Measurements from ENCODE around the gene STIMATE. TPM values are rescaled to one million over a fixed set of nuclear protein-coding genes. Genes with fewer than 3 reads are reported as not detected.

The STIMATE gene
- total RNA-seq, 2 experiments from 2014 or later: 12.0 to 17.1 TPM

DNA sequence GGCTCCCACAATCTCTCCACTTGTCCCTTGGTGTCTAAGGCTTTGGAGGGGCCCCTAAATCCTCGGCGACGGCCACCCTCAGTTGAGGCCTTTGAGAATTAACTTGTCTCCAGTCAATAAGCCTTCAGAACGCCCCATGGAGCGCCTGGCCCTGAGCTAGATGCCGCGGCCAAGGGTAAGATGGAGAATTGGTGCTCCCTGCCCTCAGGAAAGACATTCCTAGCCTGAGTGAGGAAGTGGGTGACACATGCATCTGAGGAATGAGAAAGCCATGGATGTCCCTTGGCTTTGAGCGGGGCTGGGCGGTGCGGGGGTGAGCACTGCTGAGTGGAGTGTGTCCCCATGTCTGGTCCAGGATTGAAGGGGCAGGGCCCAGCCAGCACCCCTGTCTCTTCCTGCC lies 80.1 kb downstream of the STIMATE start:
- no peak overlapping the region for H3K27ac Mint-ChIP-seq
- H3K4me3 Mint-ChIP-seq: no peak overlapping the region
- H3K9me3 Mint-ChIP-seq (ENCODE audit: low read depth): no peaks in the 10 kb centered on the region
- no peak for DNase-seq
- CTCF ChIA-PET: no interaction called here
- H3K36me3 Mint-ChIP-seq (ENCODE audit: low read depth): no peaks in the 10 kb centered on the region
- POLR2A ChIA-PET: no interaction called here
- no peak for ATAC-seq
- no peaks in the 10 kb centered on the region for H3K4me1 Mint-ChIP-seq
- H3K27me3 Mint-ChIP-seq: no peaks in the 10 kb centered on the region
- intact Hi-C loops (cut with DNase I, micrococcal nuclease): no loop called here

- no peaks in the 10 kb centered on the region for H3K4me1 Mint-ChIP-seq
- no peak overlapping the region for H3K27ac Mint-ChIP-seq
- no peaks in the 10 kb centered on the region for H3K27me3 Mint-ChIP-seq
- H3K4me3 Mint-ChIP-seq: no peak overlapping the region
- intact Hi-C loops (cut with DNase I, micrococcal nuclease): no loop called here
- POLR2A ChIA-PET: no interaction called here
- H3K9me3 Mint-ChIP-seq (ENCODE audit: low read depth): no peaks in the 10 kb centered on the region
- H3K36me3 Mint-ChIP-seq (ENCODE audit: low read depth): no peaks in the 10 kb centered on the region
- ATAC-seq: no peak
- no peak for DNase-seq
- CTCF ChIA-PET: no interaction called here
These were observed 80.7 kb downstream of the STIMATE start for GRCh38 chr3:52816654-52817053.

GRCh38 chr3:52816199-52816598 lies 81.1 kb downstream of the STIMATE start:
- Mint-ChIP-seq H3K9me3 (ENCODE audit: low read depth) (no peaks in the 10 kb centered on the region), H3K27me3 (no peaks in the 10 kb centered on the region), H3K4me1 (no peaks in the 10 kb centered on the region), H3K36me3 (ENCODE audit: low read depth) (no peaks in the 10 kb centered on the region), H3K27ac (no peak overlapping the region), H3K4me3 (no peak overlapping the region)
- DNase-seq (no peak), ATAC-seq (no peak)
- intact Hi-C loops (cut with DNase I, micrococcal nuclease): no loop called here
- ChIA-PET CTCF (interaction anchor here (0.6 to 1.3 kb wide), 4 partner anchors 15 to 69 kb away, joined by 3 to 5 read pairs (median 4); no protein-coding TSS in a partner anchor), POLR2A (no interaction called here)

- no peaks in the 10 kb centered on the region for H3K36me3 Mint-ChIP-seq (ENCODE audit: low read depth)
- no peaks in the 10 kb centered on the region for H3K9me3 Mint-ChIP-seq (ENCODE audit: low read depth)
- no peak overlapping the region for H3K27ac Mint-ChIP-seq
- H3K4me1 Mint-ChIP-seq: no peaks in the 10 kb centered on the region
- no peak for ATAC-seq
- H3K4me3 Mint-ChIP-seq: no peak overlapping the region
- intact Hi-C loops (cut with DNase I, micrococcal nuclease): no loop called here
- H3K27me3 Mint-ChIP-seq: no peaks in the 10 kb centered on the region
- ChIA-PET POLR2A (no interaction called here), CTCF (no interaction called here)
- DNase-seq: no peak
These were observed 83.5 kb downstream of the STIMATE start for GRCh38 chr3:52813810-52814209.

DNA sequence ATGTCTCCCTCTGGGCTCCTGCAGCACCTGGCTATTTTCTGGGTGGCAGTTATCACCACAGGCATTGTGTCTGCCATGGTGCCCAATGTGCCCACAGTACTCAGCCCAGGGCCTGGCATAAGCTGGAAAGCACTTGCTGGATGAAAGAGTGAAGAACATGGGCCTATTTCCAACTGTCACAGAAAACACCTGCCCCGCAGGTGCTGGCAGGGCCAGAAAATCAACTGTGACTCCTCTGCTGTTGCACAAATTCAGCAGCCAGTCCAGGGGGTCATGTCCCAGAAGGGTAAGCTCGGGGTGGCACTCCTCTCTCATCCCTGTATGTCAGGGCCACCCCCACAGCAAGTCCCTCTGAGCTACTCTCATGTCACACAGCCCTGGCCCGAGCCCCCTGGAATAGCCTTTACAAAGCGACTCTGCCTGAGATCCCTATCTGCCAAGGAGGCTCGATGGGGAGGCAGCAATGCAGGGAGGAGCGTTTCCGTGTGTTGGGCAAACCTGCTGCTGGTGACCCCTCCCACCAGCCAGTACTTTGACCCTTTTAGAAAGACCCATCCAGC lies 85.8 kb downstream of the STIMATE start:
- no peaks in the 10 kb centered on the region for H3K27me3 Mint-ChIP-seq
- ChIA-PET POLR2A (no interaction called here), CTCF (interaction anchor here (0.5 to 1.5 kb wide), 3 partner anchors 10 to 532 kb away, joined by 3 to 5 read pairs (median 3); no protein-coding TSS in a partner anchor)
- ATAC-seq: no peak
- DNase-seq: no peak
- H3K36me3 Mint-ChIP-seq (ENCODE audit: low read depth): no peaks in the 10 kb centered on the region
- no peaks in the 10 kb centered on the region for H3K4me1 Mint-ChIP-seq
- H3K4me3 Mint-ChIP-seq: no peak overlapping the region
- no peaks in the 10 kb centered on the region for H3K9me3 Mint-ChIP-seq (ENCODE audit: low read depth)
- no peak overlapping the region for H3K27ac Mint-ChIP-seq
- intact Hi-C loops (cut with DNase I, micrococcal nuclease): no loop called here

DNA sequence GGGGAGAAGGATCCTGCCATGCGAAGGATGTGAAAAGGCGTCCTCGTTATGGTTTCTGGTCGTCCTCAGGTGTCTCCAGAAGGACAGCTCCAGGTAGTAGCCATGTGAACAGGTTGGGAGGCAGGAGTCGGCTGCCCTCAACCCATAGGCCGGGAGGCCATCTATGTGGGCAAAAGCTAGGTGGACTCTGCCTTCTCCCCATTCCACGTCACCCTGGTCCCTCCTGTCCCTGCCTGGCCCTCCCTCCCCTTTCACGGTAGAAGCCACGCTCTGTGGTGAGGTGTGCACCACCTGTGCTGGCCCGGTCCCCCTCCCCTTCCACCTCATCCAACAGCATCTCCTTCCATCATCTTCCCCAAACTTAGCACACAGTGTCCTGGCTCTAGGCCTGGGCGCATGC lies 86.4 kb downstream of the STIMATE start:
- ATAC-seq (no peak), DNase-seq (no peak)
- Mint-ChIP-seq H3K4me3 (no peak overlapping the region), H3K27ac (no peak overlapping the region), H3K27me3 (no peaks in the 10 kb centered on the region), H3K9me3 (ENCODE audit: low read depth) (no peaks in the 10 kb centered on the region), H3K36me3 (ENCODE audit: low read depth) (no peaks in the 10 kb centered on the region), H3K4me1 (no peaks in the 10 kb centered on the region)
- CTCF ChIA-PET: interaction anchor here (0.5 to 1.5 kb wide), 4 partner anchors 10 to 531 kb away, joined by 3 to 5 read pairs (median 3); no protein-coding TSS in a partner anchor
- intact Hi-C loops (cut with DNase I, micrococcal nuclease): no loop called here
- POLR2A ChIA-PET: no interaction called here

GRCh38 chr3:52809662-52810377 lies 87.5 kb downstream of the STIMATE start:
- POLR2A ChIA-PET: no interaction called here
- intact Hi-C loops (cut with DNase I, micrococcal nuclease): no loop called here
- no peaks in the 10 kb centered on the region for H3K36me3 Mint-ChIP-seq (ENCODE audit: low read depth)
- DNase-seq (no peak), ATAC-seq (no peak)
- no peak overlapping the region for H3K4me3 Mint-ChIP-seq
- H3K27me3 Mint-ChIP-seq: no peaks in the 10 kb centered on the region
- no peak overlapping the region for H3K27ac Mint-ChIP-seq
- H3K4me1 Mint-ChIP-seq: no peaks in the 10 kb centered on the region
- CTCF ChIA-PET: interaction anchor here (1.0 kb wide), 1 partner anchor 28 kb away, joined by 4 read pairs; no protein-coding TSS in a partner anchor
- no peaks in the 10 kb centered on the region for H3K9me3 Mint-ChIP-seq (ENCODE audit: low read depth)

- ChIA-PET POLR2A (no interaction called here), CTCF (interaction anchor here (0.5 to 1.0 kb wide), 2 partner anchors 29 to 38 kb away, joined by 3 to 4 read pairs; no protein-coding TSS in a partner anchor)
- Mint-ChIP-seq H3K9me3 (ENCODE audit: low read depth) (no peaks in the 10 kb centered on the region), H3K4me1 (no peaks in the 10 kb centered on the region), H3K4me3 (no peak overlapping the region), H3K36me3 (ENCODE audit: low read depth) (no peaks in the 10 kb centered on the region), H3K27ac (no peak overlapping the region), H3K27me3 (no peaks in the 10 kb centered on the region)
- no peak for ATAC-seq
- intact Hi-C loops (cut with DNase I, micrococcal nuclease): no loop called here
- DNase-seq: no peak
These were observed 88.2 kb downstream of the STIMATE start for GRCh38 chr3:52809149-52809548.

GRCh38 chr3:52805270-52806039 lies 91.9 kb downstream of the STIMATE start:
- H3K4me3 Mint-ChIP-seq: no peak overlapping the region
- ChIA-PET POLR2A (no interaction called here), CTCF (no interaction called here)
- intact Hi-C loops (cut with DNase I, micrococcal nuclease): no loop called here
- ATAC-seq (no peak), DNase-seq (no peak)
- H3K36me3 Mint-ChIP-seq (ENCODE audit: low read depth): no peaks in the 10 kb centered on the region
- H3K27ac Mint-ChIP-seq: no peak overlapping the region
- H3K9me3 Mint-ChIP-seq (ENCODE audit: low read depth): no peaks in the 10 kb centered on the region
- H3K27me3 Mint-ChIP-seq: peaks cover 2% of the 10 kb centered on the region
- H3K4me1 Mint-ChIP-seq: no peaks in the 10 kb centered on the region

DNA sequence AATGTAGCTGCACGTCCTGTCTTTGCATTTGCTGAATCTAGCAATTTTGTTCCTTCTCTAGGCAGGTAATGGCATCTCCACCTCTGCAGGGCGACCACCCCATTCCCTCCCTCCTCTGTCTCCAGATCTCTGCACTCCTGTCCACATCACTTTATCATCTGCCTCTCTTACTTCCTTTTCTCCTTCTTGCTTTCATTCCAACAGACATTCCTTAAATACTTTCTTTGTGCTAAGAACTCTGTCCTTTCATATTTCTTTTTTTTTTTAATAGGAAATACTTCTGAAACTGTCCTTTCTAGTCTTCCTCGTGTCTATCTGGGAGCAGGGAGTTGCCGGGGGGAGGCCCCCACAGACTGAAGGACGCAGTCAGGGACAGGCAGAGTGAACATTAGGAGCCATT lies 95.5 kb downstream of the STIMATE start:
- ATAC-seq (no peak), DNase-seq (no peak)
- Mint-ChIP-seq H3K27me3 (peaks cover 2% of the 10 kb centered on the region), H3K9me3 (ENCODE audit: low read depth) (no peaks in the 10 kb centered on the region), H3K4me3 (no peak overlapping the region), H3K36me3 (ENCODE audit: low read depth) (no peaks in the 10 kb centered on the region), H3K27ac (no peak overlapping the region), H3K4me1 (no peaks in the 10 kb centered on the region)
- ChIA-PET POLR2A (no interaction called here), CTCF (interaction anchor here (1.4 kb wide), 1 partner anchor 17 kb away, joined by 3 read pairs; no protein-coding TSS in a partner anchor)
- intact Hi-C loops (cut with DNase I, micrococcal nuclease): no loop called here

GRCh38 chr3:52800079-52800478 lies 97.3 kb downstream of the STIMATE start:
- POLR2A ChIA-PET: interaction anchor here (0.6 kb wide), 1 partner anchor 621 kb away, joined by 3 read pairs; no protein-coding TSS in a partner anchor
- Mint-ChIP-seq H3K4me1 (no peaks in the 10 kb centered on the region), H3K27me3 (peaks cover 2% of the 10 kb centered on the region), H3K9me3 (ENCODE audit: low read depth) (no peaks in the 10 kb centered on the region), H3K36me3 (ENCODE audit: low read depth) (no peaks in the 10 kb centered on the region), H3K27ac (no peak overlapping the region), H3K4me3 (no peak overlapping the region)
- CTCF ChIA-PET: interaction anchor here (0.9 kb wide), 1 partner anchor 8 kb away, joined by 3 read pairs; no protein-coding TSS in a partner anchor
- intact Hi-C loops (cut with DNase I, micrococcal nuclease): no loop called here
- no peak for ATAC-seq
- DNase-seq: no peak
